Thymus (tissue), 11 donors: ENCODE results near the gene CD300H. TPM values are rescaled to one million over a fixed set of nuclear protein-coding genes. Genes with fewer than 3 reads are reported as not detected.

Source experiments
- DNase-seq, 9 donors: peaks; one replicate each; pipeline ENCODE4 v3.0.0-alpha.2; 2013; ENCODE audit warnings: low spot score in 9 of 9, low read depth in 6 of 9, missing footprints in 1 of 9
- H3K27ac ChIP-seq, 2 donors: one replicate each; pipeline ENCODE4 v1.5.1; 2013; ENCODE audit warnings: control low read depth in 1 of 2, low read depth in 1 of 2, low read length in 1 of 2, mild to moderate bottlenecking in 1 of 2, moderate library complexity in 1 of 2
- H3K27me3 ChIP-seq, 2 donors: one replicate each; pipeline ENCODE4 v1.5.1; 2013; ENCODE audit warnings: low read length in 1 of 2; ENCODE audit not compliant: control insufficient read depth in 2 of 2, insufficient read depth in 1 of 2
- H3K36me3 ChIP-seq, 2 donors: one replicate each; pipeline ENCODE4 v1.5.1; 2013; ENCODE audit warnings: low read length in 1 of 2, mild to moderate bottlenecking in 1 of 2, moderate library complexity in 1 of 2; ENCODE audit not compliant: control insufficient read depth in 2 of 2, insufficient read depth in 2 of 2
- H3K4me1 ChIP-seq, 2 donors: one replicate each; pipeline ENCODE4 v1.5.1; 2013; ENCODE audit warnings: low read length in 2 of 2; ENCODE audit not compliant: control insufficient read depth in 2 of 2, insufficient read depth in 2 of 2
- H3K4me3 ChIP-seq, 2 donors: one replicate each; pipeline ENCODE4 v1.5.1; 2013; ENCODE audit warnings: low read length in 2 of 2, control low read depth in 1 of 2, mild to moderate bottlenecking in 1 of 2
- H3K9me3 ChIP-seq, 2 donors: one replicate each; pipeline ENCODE4 v1.5.1; 2013; ENCODE audit warnings: low read length in 1 of 2, mild to moderate bottlenecking in 1 of 2; ENCODE audit not compliant: control insufficient read depth in 2 of 2, insufficient read depth in 1 of 2
- WGBS: extraction: QIAGEN DNeasy Blood & Tissue Kit; methylation state at CpG from one replicate; pipeline ENCODE4 v1.1.7; 2013; 5-methylcytosine and 5-hydroxymethylcytosine counted together
- polyA plus RNA-seq: library from polyadenylated mRNA; stranded (reverse); fragments of 200-250 nt; gene quantifications from one replicate; pipeline ENCODE4 v1.2.3, GENCODE V29; 2013
- total RNA-seq: library from RNA; stranded (reverse); fragments of 120-200 nt; gene quantifications from one replicate; pipeline ENCODE4 v1.2.4, GENCODE V29; 2013
- donor health status: healthy.

CD300H gene
- total and polyA plus RNA-seq, 2 donors: 0.38 to 2.8 TPM

DNA sequence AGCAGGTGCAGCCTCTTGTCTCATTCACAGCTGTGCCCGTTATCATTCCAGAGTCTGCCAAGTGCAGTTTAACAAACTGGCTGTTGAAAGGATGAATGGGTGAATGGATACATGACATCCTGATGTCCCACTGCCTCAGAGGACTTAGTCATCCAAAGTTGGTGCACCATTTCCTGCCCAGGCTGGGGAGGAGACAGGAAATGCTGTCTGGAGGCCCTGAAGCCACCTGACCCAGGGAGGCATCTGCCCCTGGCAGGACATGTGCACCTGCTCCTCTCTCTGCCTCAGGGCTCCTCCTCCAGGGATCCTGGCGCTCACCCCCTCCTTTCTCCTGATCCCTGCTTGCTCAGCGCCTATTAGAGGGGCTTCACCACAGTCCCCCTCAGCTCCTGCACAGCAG is 19.6 kb downstream of the CD300H start:
- H3K9me3 ChIP-seq: no peaks in the 10 kb centered on the region
- no peak overlapping the region for H3K27ac ChIP-seq
- H3K4me3 ChIP-seq: no peak overlapping the region
- WGBS: 64% methylated on average over 3 of the region's 3 CpGs
- H3K4me1 ChIP-seq: peaks cover 0 to 8% of the 10 kb centered on the region in 2 donors
- no peaks in the 10 kb centered on the region for H3K36me3 ChIP-seq
- peak in 1 of 9 donors; percentile 12 for DNase-seq
- H3K27me3 ChIP-seq: no peaks in the 10 kb centered on the region

DNA sequence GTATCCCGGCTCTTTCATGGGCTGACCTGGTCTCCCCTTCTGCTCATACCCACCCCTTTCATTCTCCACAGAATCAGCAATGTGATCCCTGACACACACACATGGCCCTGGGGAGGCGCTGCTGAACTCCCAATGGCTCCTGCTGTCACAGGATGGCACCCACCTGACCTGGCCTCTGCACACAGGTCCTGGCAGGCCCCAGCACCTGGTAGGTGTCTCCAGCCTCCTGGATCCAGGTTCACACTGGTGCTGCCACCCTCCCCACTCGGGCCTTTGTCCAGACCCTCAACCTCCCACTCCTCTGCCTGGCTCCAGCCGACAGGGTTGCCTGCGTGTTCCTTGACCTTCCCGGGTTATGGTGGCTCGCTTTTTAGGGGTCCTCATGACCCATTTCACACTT is 20.0 kb downstream of the CD300H start:
- H3K4me1 ChIP-seq: peaks cover 0 to 8% of the 10 kb centered on the region in 2 donors
- DNase-seq: no peak
- H3K27me3 ChIP-seq: no peaks in the 10 kb centered on the region
- no peaks in the 10 kb centered on the region for H3K9me3 ChIP-seq
- no peak overlapping the region for H3K4me3 ChIP-seq
- 94% methylated on average over 7 of the region's 7 CpGs for WGBS
- H3K27ac ChIP-seq: no peak overlapping the region
- H3K36me3 ChIP-seq: no peaks in the 10 kb centered on the region

DNA sequence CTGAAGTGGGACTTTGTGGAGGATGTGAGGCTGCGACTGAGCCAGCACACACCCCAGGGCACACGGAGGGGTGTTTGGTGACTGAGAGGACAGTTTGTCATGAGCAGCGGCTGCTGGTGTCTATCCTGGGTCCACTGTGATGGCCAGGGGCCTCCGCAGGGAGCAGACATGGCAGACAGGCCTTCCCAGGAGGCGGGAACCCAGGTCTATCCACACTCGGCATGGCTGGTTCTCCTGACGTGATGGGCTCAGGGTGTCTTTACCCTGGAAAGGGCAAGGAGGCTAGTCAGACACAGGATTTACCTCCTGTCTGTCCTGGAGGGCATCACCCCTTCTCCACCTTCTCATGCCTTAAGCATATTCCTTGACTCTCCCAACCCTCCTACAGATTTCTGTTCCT is 20.7 kb downstream of the CD300H start:
- no peak for DNase-seq
- Histone ChIP-seq H3K9me3 (no peaks in the 10 kb centered on the region), H3K27ac (no peak overlapping the region), H3K4me3 (no peak overlapping the region), H3K36me3 (no peaks in the 10 kb centered on the region), H3K4me1 (peaks cover 0 to 8% of the 10 kb centered on the region in 2 donors), H3K27me3 (no peaks in the 10 kb centered on the region)
- WGBS: 96% methylated on average over 7 of the region's 7 CpGs

- Histone ChIP-seq H3K27me3 (no peaks in the 10 kb centered on the region), H3K27ac (no peak within 1 kb of the TSS), H3K9me3 (no peaks in the 10 kb centered on the region), H3K4me3 (no peak within 1 kb of the TSS), H3K36me3 (no peaks in the 10 kb centered on the region), H3K4me1 (peaks cover 0 to 8% of the 10 kb centered on the region in 2 donors)
- no peak for DNase-seq
- 67% methylated on average over 5 of the region's 5 CpGs for WGBS
These were observed 21.5 kb downstream of the CD300H start, which contains the start of gene CD300C for GRCh38 chr17:74545843-74546230. CD300C (minus strand) TSS chr17:74546115; CDS start chr17:74545782, 333 bp downstream.

- DNase-seq: no peak
- no peak overlapping the region for H3K27ac ChIP-seq
- peaks cover 0 to 8% of the 10 kb centered on the region in 2 donors for H3K4me1 ChIP-seq
- H3K9me3 ChIP-seq: no peaks in the 10 kb centered on the region
- H3K27me3 ChIP-seq: no peaks in the 10 kb centered on the region
- H3K4me3 ChIP-seq: no peak overlapping the region
- no peaks in the 10 kb centered on the region for H3K36me3 ChIP-seq
- 90% methylated on average over 16 of the region's 16 CpGs for WGBS
These were observed 22.1 kb downstream of the CD300H start for GRCh38 chr17:74544991-74545842.

DNA sequence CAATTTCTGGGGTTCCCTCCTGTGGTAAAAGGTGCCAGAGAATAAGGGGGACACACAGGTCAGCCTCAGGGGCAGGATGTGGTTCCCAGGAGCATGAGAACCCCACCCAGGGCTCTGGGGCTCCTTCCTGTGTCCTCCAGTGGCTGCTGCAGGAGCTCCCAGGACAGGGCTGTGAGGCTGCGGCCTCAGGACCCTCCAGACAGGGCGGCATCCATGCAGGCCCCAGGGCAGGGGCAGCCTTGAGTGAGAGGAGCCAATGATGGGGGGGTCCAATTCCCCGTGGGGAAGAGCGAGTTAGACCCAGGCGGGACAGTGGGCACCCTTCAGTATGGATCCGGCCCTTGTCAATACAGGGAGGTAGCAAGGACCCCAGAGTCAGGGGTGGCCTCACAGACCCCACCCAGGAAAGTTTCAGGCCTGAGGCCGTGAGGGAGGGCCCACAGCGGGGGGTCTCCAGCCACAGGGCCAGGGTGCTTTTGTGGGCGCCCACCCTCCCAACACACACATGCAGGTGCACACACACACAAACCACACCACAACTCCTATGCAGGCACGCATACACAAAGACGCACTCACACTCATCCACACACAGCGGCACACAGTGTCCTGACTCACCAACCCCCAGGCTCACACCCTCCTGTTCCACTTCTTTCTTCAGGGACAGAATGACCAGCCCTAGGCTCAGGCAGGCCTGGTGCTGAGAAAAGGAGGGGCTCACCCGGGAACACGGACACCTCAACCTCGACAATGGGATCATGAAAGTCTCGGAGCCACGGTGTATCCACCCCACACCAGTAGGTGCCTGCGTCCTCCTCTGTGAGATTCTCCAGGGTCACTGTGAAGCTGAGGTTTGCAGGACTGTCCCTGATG is 23.2 kb downstream of the CD300H start:
- no peak overlapping the region for H3K4me3 ChIP-seq

GRCh38 chr17:74543406-74543805 is 23.9 kb downstream of the CD300H start:
- no peaks in the 10 kb centered on the region for H3K36me3 ChIP-seq
- 96% methylated on average over 14 of the region's 14 CpGs for WGBS
- no peaks in the 10 kb centered on the region for H3K9me3 ChIP-seq
- peaks cover 0 to 8% of the 10 kb centered on the region in 2 donors for H3K4me1 ChIP-seq
- H3K4me3 ChIP-seq: no peak overlapping the region
- no peak overlapping the region for H3K27ac ChIP-seq
- peaks cover 0 to 3% of the 10 kb centered on the region in 2 donors for H3K27me3 ChIP-seq
- DNase-seq: no peak

More for the DNA sequence above, 23.2 kb downstream of the CD300H start:
- 96% methylated on average over 18 of the region's 18 CpGs for WGBS
- Histone ChIP-seq H3K27me3 (no peaks in the 10 kb centered on the region), H3K36me3 (no peaks in the 10 kb centered on the region), H3K4me1 (peaks cover 0 to 8% of the 10 kb centered on the region in 2 donors), H3K9me3 (no peaks in the 10 kb centered on the region), H3K27ac (no peak overlapping the region)
- no peak for DNase-seq

DNA sequence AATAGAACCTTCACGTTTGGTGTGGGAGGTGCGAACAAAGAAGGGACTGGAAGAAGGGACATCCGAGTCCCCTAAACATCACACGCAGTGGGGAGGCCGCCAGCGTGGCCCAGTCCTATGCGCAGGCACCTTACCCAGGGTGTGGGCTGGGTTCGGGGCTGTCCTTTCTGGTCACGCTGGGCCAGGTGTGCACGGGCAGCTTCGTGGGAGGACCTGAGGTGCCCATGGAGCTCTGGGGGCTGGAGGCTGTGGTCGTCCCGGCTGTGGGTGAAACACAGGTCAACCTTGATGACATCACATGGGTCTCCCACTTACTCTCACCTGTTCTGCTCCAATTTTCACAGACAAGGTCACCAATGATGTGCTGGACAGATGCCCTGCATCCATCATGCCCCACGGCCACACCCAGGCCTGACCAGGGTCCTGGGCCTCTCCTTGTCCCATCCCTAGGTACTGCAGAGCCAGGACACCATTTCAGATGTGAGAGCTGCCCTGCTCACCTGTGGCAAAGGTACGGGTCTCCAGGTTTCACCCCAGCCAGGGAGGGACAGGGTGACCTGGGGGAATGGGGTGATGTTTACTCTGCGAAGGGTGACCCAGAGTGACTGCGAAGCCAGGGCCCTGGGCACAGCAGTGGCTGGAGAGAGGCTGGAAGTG is 24.5 kb downstream of the CD300H start:
- H3K9me3 ChIP-seq: no peaks in the 10 kb centered on the region

More for the DNA sequence above, 24.5 kb downstream of the CD300H start:
- Histone ChIP-seq H3K36me3 (no peaks in the 10 kb centered on the region), H3K4me1 (peaks cover 0 to 7% of the 10 kb centered on the region in 2 donors), H3K4me3 (no peak overlapping the region), H3K27ac (no peak overlapping the region), H3K27me3 (peaks cover 0 to 5% of the 10 kb centered on the region in 2 donors)
- WGBS: 95% methylated on average over 17 of the region's 17 CpGs
- no peak for DNase-seq
